Hepatocyte (in vitro differentiated cells): Measurements from ENCODE around the gene TESK2. TPM values are rescaled to one million over a fixed set of nuclear protein-coding genes. Genes with fewer than 3 reads are reported as not detected.

Source experiments
- DNase-seq: peaks from one replicate; pipeline ENCODE4 v3.0.0-alpha.2; 2016; ENCODE audit warnings: low spot score
- H2AFZ ChIP-seq: fragments of 200-600 bp; sonication (generic); 2 replicates; pipeline ENCODE4 v1.6.0; 2016; ENCODE audit warnings: antibody characterized with exemption, mild to moderate bottlenecking
- H3K27ac ChIP-seq: fragments of 200-600 bp; sonication (generic); 2 replicates; pipeline ENCODE4 v1.5.1; 2016; ENCODE audit warnings: mild to moderate bottlenecking
- H3K27me3 ChIP-seq: fragments of 200-600 bp; sonication (generic); 2 replicates; pipeline ENCODE4 v1.6.1; 2016
- H3K36me3 ChIP-seq: fragments of 200-600 bp; sonication (generic); replicated peaks from 2 replicates; pipeline ENCODE4 v1.5.1; 2016; ENCODE audit warnings: low read depth; ENCODE audit not compliant: insufficient read depth
- H3K4me1 ChIP-seq: fragments of 200-600 bp; sonication (generic); 2 replicates; pipeline ENCODE4 v1.5.1; 2016; ENCODE audit warnings: mild to moderate bottlenecking, moderate library complexity; ENCODE audit not compliant: insufficient read depth
- H3K4me2 ChIP-seq: fragments of 200-600 bp; sonication (generic); 2 replicates; pipeline ENCODE4 v1.6.0; 2016
- H3K4me3 ChIP-seq: fragments of 200-600 bp; sonication (generic); 2 replicates; pipeline ENCODE4 v1.5.1; 2016; ENCODE audit warnings: mild to moderate bottlenecking
- H3K79me2 ChIP-seq: fragments of 200-600 bp; sonication (generic); 2 replicates; pipeline ENCODE4 v1.6.0; 2017; ENCODE audit warnings: mild to moderate bottlenecking
- H3K9me2 ChIP-seq: fragments of 200-600 bp; sonication (generic); replicated peaks from 2 replicates; pipeline ENCODE4 v1.6.0; 2017; ENCODE audit warnings: mild to moderate bottlenecking; ENCODE audit not compliant: insufficient read depth
- H3K9me3 ChIP-seq: fragments of 200-600 bp; sonication (generic); 2 replicates; pipeline ENCODE4 v1.5.1; 2016; ENCODE audit warnings: low read depth, mild to moderate bottlenecking
- H4K20me1 ChIP-seq: fragments of 200-600 bp; sonication (generic); 2 replicates; pipeline ENCODE4 v1.6.0; 2016; ENCODE audit warnings: mild to moderate bottlenecking; ENCODE audit not compliant: insufficient read depth, poor library complexity, severe bottlenecking
- CTCF ChIP-seq: fragments of 200-600 bp; sonication (generic); IDR thresholded peaks from 2 replicates; pipeline ENCODE4 v1.5.1; 2016; ENCODE audit warnings: antibody characterized with exemption, mild to moderate bottlenecking; ENCODE audit not compliant: poor library complexity
- EZH2 ChIP-seq: fragments of 200-600 bp; sonication (generic); IDR thresholded peaks from 2 replicates; pipeline ENCODE4 v1.6.1; 2016; ENCODE audit warnings: antibody characterized with exemption, mild to moderate bottlenecking, borderline replicate concordance
- EZH2phosphoT487 ChIP-seq: fragments of 200-600 bp; sonication (generic); IDR thresholded peaks from one replicate; pipeline ENCODE4 v1.6.1; 2018; ENCODE audit warnings: antibody characterized with exemption, mild to moderate bottlenecking, low read depth, moderate library complexity; ENCODE audit not compliant: unreplicated experiment, severe bottlenecking
- WGBS: methylation state at CpG from one replicate; pipeline ENCODE4 v1.1.6; 2016; ENCODE audit warnings: low lambda C conversion rate; ENCODE audit errors: missing lambda C conversion rate; 5-methylcytosine and 5-hydroxymethylcytosine counted together
- polyA plus RNA-seq: library from polyadenylated mRNA; unstranded; fragments of >200 nt; fragmentation: Nextera tagmentation; extraction: Ambion mirVana; gene quantifications from 2 replicates; pipeline ENCODE4 v1.2.1, GENCODE V29; 2016
- total RNA-seq: library from RNA; depleted of rRNA; stranded (reverse); fragments of >200 nt; gene quantifications from 2 replicates; pipeline ENCODE4 v1.2.3, GENCODE V29; 2014

The TESK2 gene
- total and polyA plus RNA-seq, 2 experiments from 2014 or later = 6.2 to 8.6 TPM

- Histone ChIP-seq H3K79me2 (no peaks in the 10 kb centered on the region), H4K20me1 (no peaks in the 10 kb centered on the region), H3K9me3 (no peaks in the 10 kb centered on the region), H3K4me3 (no peak overlapping the region), H2AFZ (peak overlapping the region; percentile 24), H3K4me1 (peaks cover 16% of the 10 kb centered on the region), H3K27ac (peak overlapping the region; percentile 85), H3K27me3 (no peaks in the 10 kb centered on the region), H3K36me3 (no peaks in the 10 kb centered on the region), H3K9me2 (no peaks in the 10 kb centered on the region), H3K4me2 (peak overlapping the region; percentile 37)
- DNase-seq = peak; percentile 68
- TF ChIP-seq CTCF (no peak), EZH2phosphoT487 (no peak), EZH2 (no peak)
- 34% methylated on average over 3 of the region's 3 CpGs for WGBS
Measured at GRCh38 chr1:45403298-45403697, 87.7 kb downstream of the TESK2 start.

GRCh38 chr1:45401524-45401923 is 89.4 kb downstream of the TESK2 start:
- no peaks in the 10 kb centered on the region for H3K79me2 ChIP-seq
- peaks cover 16% of the 10 kb centered on the region for H3K4me1 ChIP-seq
- H3K27me3 ChIP-seq = no peaks in the 10 kb centered on the region
- no peaks in the 10 kb centered on the region for H3K9me2 ChIP-seq
- H3K4me2 ChIP-seq = no peak overlapping the region
- no peaks in the 10 kb centered on the region for H3K36me3 ChIP-seq
- no peak for TF ChIP-seq EZH2phosphoT487
- no peak for TF ChIP-seq CTCF
- TF ChIP-seq EZH2 = no peak
- 48% methylated on average over 2 of the region's 2 CpGs for WGBS
- H4K20me1 ChIP-seq = no peaks in the 10 kb centered on the region
- no peak overlapping the region for H3K4me3 ChIP-seq
- DNase-seq = no peak
- H3K27ac ChIP-seq = no peak overlapping the region
- no peaks in the 10 kb centered on the region for H3K9me3 ChIP-seq
- H2AFZ ChIP-seq = no peak overlapping the region

GRCh38 chr1:45400049-45400448 is 90.9 kb downstream of the TESK2 start:
- H4K20me1 ChIP-seq = no peaks in the 10 kb centered on the region
- WGBS = 24% methylated on average over 3 of the region's 3 CpGs

More at GRCh38 chr1:45400049-45400448, 90.9 kb downstream of the TESK2 start:
- Histone ChIP-seq H3K27ac (peak overlapping the region; percentile 20), H2AFZ (no peak overlapping the region), H3K4me2 (no peak overlapping the region), H3K9me2 (no peaks in the 10 kb centered on the region), H3K27me3 (no peaks in the 10 kb centered on the region), H3K4me1 (peaks cover 16% of the 10 kb centered on the region), H3K79me2 (no peaks in the 10 kb centered on the region), H3K4me3 (no peak overlapping the region), H3K9me3 (no peaks in the 10 kb centered on the region), H3K36me3 (no peaks in the 10 kb centered on the region)
- no peak for TF ChIP-seq CTCF
- TF ChIP-seq EZH2phosphoT487 = no peak
- TF ChIP-seq EZH2 = no peak
- peak; percentile 8 for DNase-seq
